H1 (cell line): ENCODE data around the gene POU3F1. TPM values are rescaled to one million over a fixed set of nuclear protein-coding genes. Genes with fewer than 3 reads are reported as not detected.

Source experiments
- JUN ChIP-seq: IDR thresholded peaks from 2 replicates; pipeline ENCODE4 v1.6.1; 2011; ENCODE audit warnings: low read depth, mild to moderate bottlenecking, improper control_type of control experiment, low read length
- SUZ12 ChIP-seq: fragments of 200-600 bp; sonication (generic); IDR thresholded peaks from 2 replicates; pipeline ENCODE4 v1.6.1; 2012; ENCODE audit warnings: mild to moderate bottlenecking, inconsistent platforms, low read length, moderate library complexity, mixed read lengths
- polyA plus RNA-seq, 7 experiments: library from polyadenylated mRNA; depleted of rRNA in 3 of 7; stranded (reverse) in 5 of 7; unstranded in 2 of 7; fragments of >200 nt in 5 of 7; fragments of 200-250 nt in 2 of 7; gene quantifications; 1 replicate in 5 of 7; 2 replicates in 1 of 7; 4 replicates in 1 of 7; pipeline versions ENCODE4 v1.2.1 to v1.2.3, GENCODE V29; 2011 to 2013; ENCODE audit warnings: missing spikeins in 2 of 7, mixed read lengths in 2 of 7
- total RNA-seq: library from RNA; stranded (reverse); fragmentation: NEBNext Ultra II Directional; extraction: Animal tissue kit (Norgen Biotek cat#: 25700); gene quantifications from 2 replicates; pipeline ENCODE4 v1.2.1, GENCODE V29; 2021
- TF ChIP-seq, protein P1 (sequence below): fragments of 300-600 bp; sonication (generic); IDR thresholded peaks from 2 replicates; pipeline ENCODE4 v1.7.1; 2012; ENCODE audit warnings: low read length, moderate library complexity, mild to moderate bottlenecking, inconsistent platforms; ENCODE audit not compliant: insufficient replicate concordance

POU3F1 gene
- total and polyA plus RNA-seq, 2 of the 8 experiments (the other 6 are each of a cell fraction or from before 2014, with no cell fraction given), result 4.2 to 10.8 TPM

DNA sequence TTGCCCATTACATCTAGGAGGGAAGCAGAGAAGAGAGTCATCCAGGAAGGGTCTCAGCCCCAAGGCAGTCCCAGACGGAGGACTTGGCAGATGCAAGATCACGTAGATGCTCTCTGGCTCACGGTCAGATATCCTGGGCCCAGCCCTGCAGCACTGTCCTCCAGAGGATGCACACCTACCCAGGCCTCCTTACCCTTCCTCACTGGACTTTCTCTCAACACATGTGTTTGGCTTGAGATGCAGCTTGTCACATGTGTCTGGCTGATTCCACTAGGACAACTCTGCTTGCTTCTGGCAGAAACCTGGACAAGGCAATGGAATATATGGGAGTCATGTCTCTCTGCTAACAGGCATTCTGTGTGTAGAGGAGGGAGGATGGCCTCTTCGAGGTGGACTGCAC lies 32.4 kb upstream of the POU3F1 start (continued):
- TF ChIP-seq, protein P1, sequence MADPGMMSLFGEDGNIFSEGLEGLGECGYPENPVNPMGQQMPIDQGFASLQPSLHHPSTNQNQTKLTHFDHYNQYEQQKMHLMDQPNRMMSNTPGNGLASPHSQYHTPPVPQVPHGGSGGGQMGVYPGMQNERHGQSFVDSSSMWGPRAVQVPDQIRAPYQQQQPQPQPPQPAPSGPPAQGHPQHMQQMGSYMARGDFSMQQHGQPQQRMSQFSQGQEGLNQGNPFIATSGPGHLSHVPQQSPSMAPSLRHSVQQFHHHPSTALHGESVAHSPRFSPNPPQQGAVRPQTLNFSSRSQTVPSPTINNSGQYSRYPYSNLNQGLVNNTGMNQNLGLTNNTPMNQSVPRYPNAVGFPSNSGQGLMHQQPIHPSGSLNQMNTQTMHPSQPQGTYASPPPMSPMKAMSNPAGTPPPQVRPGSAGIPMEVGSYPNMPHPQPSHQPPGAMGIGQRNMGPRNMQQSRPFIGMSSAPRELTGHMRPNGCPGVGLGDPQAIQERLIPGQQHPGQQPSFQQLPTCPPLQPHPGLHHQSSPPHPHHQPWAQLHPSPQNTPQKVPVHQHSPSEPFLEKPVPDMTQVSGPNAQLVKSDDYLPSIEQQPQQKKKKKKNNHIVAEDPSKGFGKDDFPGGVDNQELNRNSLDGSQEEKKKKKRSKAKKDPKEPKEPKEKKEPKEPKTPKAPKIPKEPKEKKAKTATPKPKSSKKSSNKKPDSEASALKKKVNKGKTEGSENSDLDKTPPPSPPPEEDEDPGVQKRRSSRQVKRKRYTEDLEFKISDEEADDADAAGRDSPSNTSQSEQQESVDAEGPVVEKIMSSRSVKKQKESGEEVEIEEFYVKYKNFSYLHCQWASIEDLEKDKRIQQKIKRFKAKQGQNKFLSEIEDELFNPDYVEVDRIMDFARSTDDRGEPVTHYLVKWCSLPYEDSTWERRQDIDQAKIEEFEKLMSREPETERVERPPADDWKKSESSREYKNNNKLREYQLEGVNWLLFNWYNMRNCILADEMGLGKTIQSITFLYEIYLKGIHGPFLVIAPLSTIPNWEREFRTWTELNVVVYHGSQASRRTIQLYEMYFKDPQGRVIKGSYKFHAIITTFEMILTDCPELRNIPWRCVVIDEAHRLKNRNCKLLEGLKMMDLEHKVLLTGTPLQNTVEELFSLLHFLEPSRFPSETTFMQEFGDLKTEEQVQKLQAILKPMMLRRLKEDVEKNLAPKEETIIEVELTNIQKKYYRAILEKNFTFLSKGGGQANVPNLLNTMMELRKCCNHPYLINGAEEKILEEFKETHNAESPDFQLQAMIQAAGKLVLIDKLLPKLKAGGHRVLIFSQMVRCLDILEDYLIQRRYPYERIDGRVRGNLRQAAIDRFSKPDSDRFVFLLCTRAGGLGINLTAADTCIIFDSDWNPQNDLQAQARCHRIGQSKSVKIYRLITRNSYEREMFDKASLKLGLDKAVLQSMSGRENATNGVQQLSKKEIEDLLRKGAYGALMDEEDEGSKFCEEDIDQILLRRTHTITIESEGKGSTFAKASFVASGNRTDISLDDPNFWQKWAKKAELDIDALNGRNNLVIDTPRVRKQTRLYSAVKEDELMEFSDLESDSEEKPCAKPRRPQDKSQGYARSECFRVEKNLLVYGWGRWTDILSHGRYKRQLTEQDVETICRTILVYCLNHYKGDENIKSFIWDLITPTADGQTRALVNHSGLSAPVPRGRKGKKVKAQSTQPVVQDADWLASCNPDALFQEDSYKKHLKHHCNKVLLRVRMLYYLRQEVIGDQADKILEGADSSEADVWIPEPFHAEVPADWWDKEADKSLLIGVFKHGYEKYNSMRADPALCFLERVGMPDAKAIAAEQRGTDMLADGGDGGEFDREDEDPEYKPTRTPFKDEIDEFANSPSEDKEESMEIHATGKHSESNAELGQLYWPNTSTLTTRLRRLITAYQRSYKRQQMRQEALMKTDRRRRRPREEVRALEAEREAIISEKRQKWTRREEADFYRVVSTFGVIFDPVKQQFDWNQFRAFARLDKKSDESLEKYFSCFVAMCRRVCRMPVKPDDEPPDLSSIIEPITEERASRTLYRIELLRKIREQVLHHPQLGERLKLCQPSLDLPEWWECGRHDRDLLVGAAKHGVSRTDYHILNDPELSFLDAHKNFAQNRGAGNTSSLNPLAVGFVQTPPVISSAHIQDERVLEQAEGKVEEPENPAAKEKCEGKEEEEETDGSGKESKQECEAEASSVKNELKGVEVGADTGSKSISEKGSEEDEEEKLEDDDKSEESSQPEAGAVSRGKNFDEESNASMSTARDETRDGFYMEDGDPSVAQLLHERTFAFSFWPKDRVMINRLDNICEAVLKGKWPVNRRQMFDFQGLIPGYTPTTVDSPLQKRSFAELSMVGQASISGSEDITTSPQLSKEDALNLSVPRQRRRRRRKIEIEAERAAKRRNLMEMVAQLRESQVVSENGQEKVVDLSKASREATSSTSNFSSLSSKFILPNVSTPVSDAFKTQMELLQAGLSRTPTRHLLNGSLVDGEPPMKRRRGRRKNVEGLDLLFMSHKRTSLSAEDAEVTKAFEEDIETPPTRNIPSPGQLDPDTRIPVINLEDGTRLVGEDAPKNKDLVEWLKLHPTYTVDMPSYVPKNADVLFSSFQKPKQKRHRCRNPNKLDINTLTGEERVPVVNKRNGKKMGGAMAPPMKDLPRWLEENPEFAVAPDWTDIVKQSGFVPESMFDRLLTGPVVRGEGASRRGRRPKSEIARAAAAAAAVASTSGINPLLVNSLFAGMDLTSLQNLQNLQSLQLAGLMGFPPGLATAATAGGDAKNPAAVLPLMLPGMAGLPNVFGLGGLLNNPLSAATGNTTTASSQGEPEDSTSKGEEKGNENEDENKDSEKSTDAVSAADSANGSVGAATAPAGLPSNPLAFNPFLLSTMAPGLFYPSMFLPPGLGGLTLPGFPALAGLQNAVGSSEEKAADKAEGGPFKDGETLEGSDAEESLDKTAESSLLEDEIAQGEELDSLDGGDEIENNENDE, result no peak
- no peak for TF ChIP-seq JUN
- TF ChIP-seq SUZ12, result no peak
